Lower leg skin (tissue), 4 donors: ENCODE measurements around the gene TMEM217. TPM values are rescaled to one million over a fixed set of nuclear protein-coding genes. Genes with fewer than 3 reads are reported as not detected.

Experiments used
- DNase-seq, 2 donors: peaks; one replicate each; pipeline ENCODE4 v3.0.0-alpha.2; 2019; ENCODE audit warnings: low spot score in 2 of 2
- H3K4me3 ChIP-seq: fragments of 200-600 bp; sonication (generic); 2 replicates; pipeline ENCODE4 v1.5.1; 2017; ENCODE audit warnings: mild to moderate bottlenecking, low read depth; ENCODE audit not compliant: poor library complexity, severe bottlenecking
- CTCF ChIP-seq, 3 donors: fragments of 450-650 bp; IDR thresholded peaks; one replicate each; pipeline ENCODE4 v1.5.1; 2016; ENCODE audit warnings: antibody characterized with exemption in 3 of 3, mild to moderate bottlenecking in 3 of 3, moderate library complexity in 2 of 3
- POLR2A ChIP-seq, 2 donors: fragments of 450-650 bp; IDR thresholded peaks; one replicate each; pipeline ENCODE4 v1.6.1; 2016 to 2017; ENCODE audit warnings: antibody characterized with exemption in 2 of 2, mild to moderate bottlenecking in 1 of 2, moderate library complexity in 1 of 2
- WGBS, 2 donors: methylation state at CpG; one replicate each; pipeline ENCODE4 v1.1.5; 2018; 5-methylcytosine and 5-hydroxymethylcytosine counted together
- intact Hi-C: fragments of 100-400 bp; cut with DNase I; formaldehyde crosslinking; loops from one replicate; pipeline ENCODE4 v1.15.0; 2023; ENCODE audit warnings: low total_unique reads
- total RNA-seq, 4 donors: library from RNA; depleted of rRNA; stranded (reverse); fragments of >200 nt; gene quantifications; one replicate each; pipeline ENCODE4 v1.1.0, GENCODE V29; 2016

TMEM217 gene
- total RNA-seq, 4 donors from 2014 or later = 0.46 to 2.3 (median 1.0) TPM

GRCh38 chr6:37241775-37242428 lies 16.0 kb downstream of the TMEM217 start:
- 61 to 79% methylated on average over 5 of the region's 5 CpGs for WGBS, 2 donors
- intact Hi-C loops = no loop called here
- TF ChIP-seq POLR2A (IDR thresholded peaks at IDR 0.05) = no peak

GRCh38 chr6:37241131-37241530 lies 16.8 kb downstream of the TMEM217 start:
- no peak overlapping the region for H3K4me3 ChIP-seq
- 93 to 97% methylated on average over 6 of the region's 6 CpGs for WGBS, 2 donors
- DNase-seq = no peak
- intact Hi-C loops = no loop called here
- TF ChIP-seq CTCF (IDR thresholded peaks at IDR 0.05) = no peak
- no peak for TF ChIP-seq POLR2A (IDR thresholded peaks at IDR 0.05)

More at GRCh38 chr6:37241775-37242428, 16.0 kb downstream of the TMEM217 start:
- DNase-seq = no peak
- H3K4me3 ChIP-seq = no peak overlapping the region

GRCh38 chr6:37239950-37240713 lies 17.8 kb downstream of the TMEM217 start:
- intact Hi-C loops = no loop called here
- peak; percentile 80 to 96 for DNase-seq
- no peak overlapping the region for H3K4me3 ChIP-seq
- WGBS, 2 donors = 42 to 45% methylated on average over 4 of the region's 4 CpGs
- TF ChIP-seq POLR2A (IDR thresholded peaks at IDR 0.05) (no peak), CTCF (IDR thresholded peaks at IDR 0.05) (no peak)

- intact Hi-C loops = no loop called here
- WGBS, 2 donors = 72 to 77% methylated on average over 3 of the region's 3 CpGs
- no peak for DNase-seq
These were observed 18.4 kb downstream of the TMEM217 start for GRCh38 chr6:37239526-37239925.

GRCh38 chr6:37238381-37238780 lies 19.6 kb downstream of the TMEM217 start:
- no peak for DNase-seq
- intact Hi-C loops = no loop called here
- TF ChIP-seq CTCF (IDR thresholded peaks at IDR 0.05) (no peak), POLR2A (IDR thresholded peaks at IDR 0.05) (no peak)
- 50 to 55% methylated on average over 1 of the region's 1 CpG for WGBS, 2 donors
- H3K4me3 ChIP-seq = no peak overlapping the region

More at GRCh38 chr6:37239526-37239925, 18.4 kb downstream of the TMEM217 start:
- no peak for TF ChIP-seq POLR2A (IDR thresholded peaks at IDR 0.05)
- TF ChIP-seq CTCF (IDR thresholded peaks at IDR 0.05) = no peak
- H3K4me3 ChIP-seq = no peak overlapping the region

GRCh38 chr6:37237789-37238188 lies 20.2 kb downstream of the TMEM217 start:
- H3K4me3 ChIP-seq = no peak overlapping the region

More at GRCh38 chr6:37237789-37238188, 20.2 kb downstream of the TMEM217 start:
- intact Hi-C loops = no loop called here
- no peak for DNase-seq
- TF ChIP-seq POLR2A (IDR thresholded peaks at IDR 0.05) = no peak
- no peak for TF ChIP-seq CTCF (IDR thresholded peaks at IDR 0.05)
